ENCODE results near the gene CCDC91.

DNA sequence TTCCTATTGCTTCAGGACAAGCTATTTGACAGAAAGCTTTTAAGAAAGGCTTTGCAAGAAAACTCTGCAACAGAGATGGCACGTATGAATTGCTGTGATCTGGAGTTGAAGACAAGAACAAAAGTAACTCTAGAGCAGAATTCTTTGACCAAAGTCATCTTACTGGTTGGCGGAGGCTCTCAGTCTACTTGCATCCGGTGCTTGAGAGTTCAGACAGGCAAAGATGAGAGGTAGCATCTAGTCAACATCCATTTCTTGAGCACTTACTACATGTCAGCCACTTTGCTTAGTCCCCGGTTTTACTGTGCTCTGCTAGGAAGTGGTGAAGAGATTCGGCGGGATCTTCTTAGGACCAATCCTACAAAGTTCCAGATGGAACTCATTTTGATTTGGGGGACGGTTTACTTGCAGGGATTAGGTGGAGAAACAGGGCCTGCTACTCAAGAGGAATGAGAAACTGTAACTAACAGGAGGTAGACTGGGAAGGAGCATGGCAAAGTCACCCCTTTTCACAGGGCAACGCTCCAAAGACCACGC lies 404 bp upstream of the CCDC91 start:
- no peak for TF ChIP-seq POLR2A (IDR thresholded peaks at IDR 0.05)
- TF ChIP-seq, protein P1, sequence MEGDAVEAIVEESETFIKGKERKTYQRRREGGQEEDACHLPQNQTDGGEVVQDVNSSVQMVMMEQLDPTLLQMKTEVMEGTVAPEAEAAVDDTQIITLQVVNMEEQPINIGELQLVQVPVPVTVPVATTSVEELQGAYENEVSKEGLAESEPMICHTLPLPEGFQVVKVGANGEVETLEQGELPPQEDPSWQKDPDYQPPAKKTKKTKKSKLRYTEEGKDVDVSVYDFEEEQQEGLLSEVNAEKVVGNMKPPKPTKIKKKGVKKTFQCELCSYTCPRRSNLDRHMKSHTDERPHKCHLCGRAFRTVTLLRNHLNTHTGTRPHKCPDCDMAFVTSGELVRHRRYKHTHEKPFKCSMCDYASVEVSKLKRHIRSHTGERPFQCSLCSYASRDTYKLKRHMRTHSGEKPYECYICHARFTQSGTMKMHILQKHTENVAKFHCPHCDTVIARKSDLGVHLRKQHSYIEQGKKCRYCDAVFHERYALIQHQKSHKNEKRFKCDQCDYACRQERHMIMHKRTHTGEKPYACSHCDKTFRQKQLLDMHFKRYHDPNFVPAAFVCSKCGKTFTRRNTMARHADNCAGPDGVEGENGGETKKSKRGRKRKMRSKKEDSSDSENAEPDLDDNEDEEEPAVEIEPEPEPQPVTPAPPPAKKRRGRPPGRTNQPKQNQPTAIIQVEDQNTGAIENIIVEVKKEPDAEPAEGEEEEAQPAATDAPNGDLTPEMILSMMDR (IDR thresholded peaks at IDR 0.05) = no peak
